Measurements from ENCODE around the gene APMAP. TPM values are rescaled to one million over a fixed set of nuclear protein-coding genes. Genes with fewer than 3 reads are reported as not detected.

APMAP gene
- total RNA-seq, 3 donors from 2014 or later, result 46.3 to 51.5 (median 47.3) TPM

DNA sequence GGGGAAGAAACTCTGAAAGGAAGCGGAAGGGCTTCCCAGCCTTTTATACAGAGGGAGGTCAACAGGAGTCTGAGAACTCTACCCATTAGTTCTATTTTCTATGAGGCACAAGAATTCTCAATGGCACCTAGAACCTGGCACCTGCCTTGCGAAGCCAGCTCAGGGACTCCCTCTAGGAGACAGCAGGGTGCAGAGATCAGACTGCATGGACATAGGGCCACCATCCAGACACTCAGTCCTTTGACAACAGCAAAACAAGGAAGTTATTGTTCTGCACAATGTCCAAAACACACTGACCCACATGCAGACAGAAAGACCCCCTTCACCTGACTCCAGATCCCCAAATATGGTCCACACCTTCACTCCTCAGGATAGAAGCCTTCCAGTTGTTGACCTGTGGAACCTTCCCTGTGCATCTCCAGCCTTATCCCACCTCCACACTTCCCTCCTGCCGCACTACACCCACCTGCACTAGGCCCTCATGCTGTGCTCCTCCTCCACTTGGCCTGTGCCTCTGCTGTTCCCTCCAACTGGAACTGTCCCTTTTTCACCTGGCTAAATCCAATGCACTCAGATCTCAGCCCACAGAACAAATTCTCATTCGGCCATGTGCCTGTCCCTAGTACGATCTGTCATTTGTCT lies 37.6 kb upstream of the APMAP start:
- Histone ChIP-seq H3K4me3 (no peak overlapping the region), H3K36me3 (ENCODE audit: low read depth) (no peaks in the 10 kb centered on the region), H3K9me3 (no peaks in the 10 kb centered on the region), H3K4me1 (ENCODE audit: low read depth) (peaks cover 12% of the 10 kb centered on the region)
- no peak for TF ChIP-seq CTCF (IDR thresholded peaks at IDR 0.05)
- ATAC-seq, result no peak
- DNase-seq, result peak in 1 of 3 donors; percentile 12
- intact Hi-C loops (cut with DNase I, micrococcal nuclease), result no loop called here

- no peak for TF ChIP-seq CTCF (IDR thresholded peaks at IDR 0.05)
- Histone ChIP-seq H3K36me3 (ENCODE audit: low read depth) (no peaks in the 10 kb centered on the region), H3K4me3 (no peak overlapping the region), H3K4me1 (ENCODE audit: low read depth) (peaks cover 7% of the 10 kb centered on the region), H3K9me3 (no peaks in the 10 kb centered on the region)
- peak in 2 of 3 donors; percentile 7 to 14 for DNase-seq
- no peak for ATAC-seq
- intact Hi-C loops (cut with DNase I, micrococcal nuclease), result no loop called here
These were observed 33.5 kb upstream of the APMAP start for GRCh38 chr20:25025986-25026605.

DNA sequence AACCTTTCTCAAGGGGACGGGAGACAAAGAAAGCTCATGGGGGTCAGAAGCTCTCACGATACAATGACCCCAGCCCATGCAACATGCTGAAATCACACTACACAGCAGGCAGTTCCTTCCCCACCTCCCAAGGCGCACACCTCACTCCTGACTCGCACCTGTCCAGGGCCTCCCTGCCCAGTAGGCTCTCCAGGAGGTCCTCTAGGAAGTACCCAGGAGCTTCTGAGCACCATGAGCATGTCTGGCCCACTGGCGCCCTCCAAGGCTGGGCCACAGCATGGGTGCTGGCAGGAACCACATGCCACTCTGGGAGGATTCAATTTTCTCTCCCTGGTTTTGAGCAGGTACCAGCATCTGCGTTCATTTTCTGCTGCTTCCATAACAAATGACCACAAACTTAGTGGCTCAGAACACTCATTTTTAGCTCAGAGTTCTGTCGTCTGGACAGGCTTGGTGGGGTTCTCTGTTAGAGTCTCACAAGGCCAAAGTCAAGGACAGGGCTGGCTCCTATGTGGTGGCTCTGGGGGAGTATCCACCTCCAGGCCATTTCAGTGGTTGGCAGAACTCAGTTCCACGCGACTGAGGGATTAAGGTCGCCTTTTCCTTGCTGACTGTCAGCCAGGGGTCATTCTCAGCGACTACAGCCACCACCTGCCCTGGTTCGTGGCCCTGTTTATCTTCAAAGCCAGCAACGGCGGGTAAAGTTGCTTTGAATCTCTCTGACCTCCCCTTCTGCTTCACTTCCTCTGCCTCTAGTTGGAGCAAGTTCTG lies 32.7 kb upstream of the APMAP start:
- Histone ChIP-seq H3K4me3 (no peak overlapping the region), H3K4me1 (ENCODE audit: low read depth) (peaks cover 7% of the 10 kb centered on the region), H3K9me3 (no peaks in the 10 kb centered on the region), H3K36me3 (ENCODE audit: low read depth) (no peaks in the 10 kb centered on the region)
- ATAC-seq (no peak), DNase-seq (peak in 1 of 3 donors; percentile 8)
- intact Hi-C loops (cut with DNase I, micrococcal nuclease), result no loop called here
- TF ChIP-seq CTCF (IDR thresholded peaks at IDR 0.05), result no peak

DNA sequence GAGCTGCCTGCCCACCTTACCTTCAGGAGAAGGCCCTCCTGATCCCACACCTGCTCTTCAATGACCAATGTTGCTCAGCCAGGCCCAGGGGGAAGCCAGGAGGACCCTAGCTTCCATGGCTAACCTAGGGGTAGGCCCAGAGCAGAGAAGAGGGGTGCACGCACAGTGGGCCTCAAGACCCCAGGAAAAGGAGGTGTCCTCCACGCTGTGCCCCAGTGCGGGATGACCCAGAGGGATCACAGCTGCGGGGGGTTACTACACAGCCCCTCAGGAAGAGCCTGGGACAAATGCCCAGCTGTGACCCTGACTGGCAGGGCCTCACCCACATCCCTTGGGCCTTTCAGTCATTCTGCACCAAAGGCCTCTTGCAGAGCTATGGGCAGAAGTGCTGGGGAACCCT lies 31.6 kb upstream of the APMAP start:
- no peaks in the 10 kb centered on the region for H3K36me3 ChIP-seq (ENCODE audit: low read depth)
- DNase-seq, result peak in 1 of 3 donors; percentile 10
- no peaks in the 10 kb centered on the region for H3K9me3 ChIP-seq
- ATAC-seq, result no peak
- TF ChIP-seq CTCF (IDR thresholded peaks at IDR 0.05), result no peak
- H3K4me1 ChIP-seq (ENCODE audit: low read depth), result peaks cover 7% of the 10 kb centered on the region
- intact Hi-C loops (cut with DNase I, micrococcal nuclease), result no loop called here
- H3K4me3 ChIP-seq, result no peak overlapping the region

DNA sequence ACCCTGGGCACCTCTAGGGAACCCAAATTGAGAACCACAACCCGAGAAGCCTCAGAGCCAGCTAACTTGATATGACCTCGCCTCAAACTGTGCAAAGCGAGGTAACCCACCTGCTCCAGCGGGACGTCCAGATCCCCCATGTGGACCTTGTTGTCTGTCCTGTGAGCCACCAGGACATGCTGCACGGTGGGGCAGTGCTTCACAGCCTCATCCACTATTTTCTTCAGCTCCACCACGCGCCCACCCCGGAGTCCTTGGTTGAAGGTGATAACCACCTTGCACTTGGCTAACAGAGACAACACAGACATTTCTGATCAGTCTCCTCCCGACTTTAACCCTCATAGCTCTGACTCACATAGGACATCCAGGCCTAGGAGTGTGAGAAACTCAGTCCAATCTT lies 30.8 kb upstream of the APMAP start:
- no peak for TF ChIP-seq CTCF (IDR thresholded peaks at IDR 0.05)
- Histone ChIP-seq H3K4me3 (no peak overlapping the region), H3K36me3 (ENCODE audit: low read depth) (no peaks in the 10 kb centered on the region), H3K9me3 (no peaks in the 10 kb centered on the region), H3K4me1 (ENCODE audit: low read depth) (peaks cover 7% of the 10 kb centered on the region)
- ATAC-seq (no peak), DNase-seq (peak in 1 of 3 donors; percentile 20)
- intact Hi-C loops (cut with DNase I, micrococcal nuclease), result no loop called here

Measured in mucosa of descending colon (tissue), 3 donors.